ENCODE results near the gene CHRM1. TPM values are rescaled to one million over a fixed set of nuclear protein-coding genes. Genes with fewer than 3 reads are reported as not detected.
A peak's percentile ranks its signal among the peaks of the same experiment; 100 is the strongest.

The CHRM1 gene
- total RNA-seq, 2 experiments from 2014 or later = not detected

DNA sequence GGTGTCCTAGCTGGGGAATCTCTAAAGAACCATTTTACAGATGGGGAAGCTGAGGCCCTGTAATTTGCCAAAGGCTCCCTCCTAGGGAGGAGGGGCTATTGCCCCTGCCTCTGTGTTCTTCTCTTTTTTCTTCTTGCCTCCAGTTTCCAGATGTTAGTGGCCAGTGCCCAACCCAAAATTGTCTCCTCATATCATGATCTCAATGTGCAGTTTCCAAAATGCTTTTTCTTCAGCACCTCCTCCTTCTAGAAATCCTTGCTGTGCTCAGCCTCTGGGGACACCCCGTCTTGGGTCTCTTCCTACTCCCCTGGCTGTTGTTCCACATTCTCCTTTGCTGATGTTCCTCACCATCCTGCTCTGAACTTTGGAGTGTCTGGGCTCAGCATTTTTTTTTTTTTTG is 9.5 kb upstream of the CHRM1 start:
- Histone ChIP-seq H3K36me3 (ENCODE audit: insufficient read depth, low read length) (no peaks in the 10 kb centered on the region), H3K9me3 (ENCODE audit: control insufficient read depth in 1 of 2, insufficient read depth in 1 of 2, low read length in 2 of 2) (peaks cover 0 to 18% of the 10 kb centered on the region in 2 experiments), H3K27me3 (ENCODE audit: control insufficient read depth in 1 of 2, insufficient read depth in 2 of 2, low read length in 2 of 2) (peaks cover 44 to 58% of the 10 kb centered on the region in 2 experiments), H3K27ac (ENCODE audit: low read depth in 1 of 2, low read length in 2 of 2) (no peak overlapping the region), H3K4me1 (ENCODE audit: insufficient read depth, low read length) (peaks cover 18% of the 10 kb centered on the region), H3K4me3 (ENCODE audit: low read length) (no peak overlapping the region)
- TF ChIP-seq, protein P1, sequence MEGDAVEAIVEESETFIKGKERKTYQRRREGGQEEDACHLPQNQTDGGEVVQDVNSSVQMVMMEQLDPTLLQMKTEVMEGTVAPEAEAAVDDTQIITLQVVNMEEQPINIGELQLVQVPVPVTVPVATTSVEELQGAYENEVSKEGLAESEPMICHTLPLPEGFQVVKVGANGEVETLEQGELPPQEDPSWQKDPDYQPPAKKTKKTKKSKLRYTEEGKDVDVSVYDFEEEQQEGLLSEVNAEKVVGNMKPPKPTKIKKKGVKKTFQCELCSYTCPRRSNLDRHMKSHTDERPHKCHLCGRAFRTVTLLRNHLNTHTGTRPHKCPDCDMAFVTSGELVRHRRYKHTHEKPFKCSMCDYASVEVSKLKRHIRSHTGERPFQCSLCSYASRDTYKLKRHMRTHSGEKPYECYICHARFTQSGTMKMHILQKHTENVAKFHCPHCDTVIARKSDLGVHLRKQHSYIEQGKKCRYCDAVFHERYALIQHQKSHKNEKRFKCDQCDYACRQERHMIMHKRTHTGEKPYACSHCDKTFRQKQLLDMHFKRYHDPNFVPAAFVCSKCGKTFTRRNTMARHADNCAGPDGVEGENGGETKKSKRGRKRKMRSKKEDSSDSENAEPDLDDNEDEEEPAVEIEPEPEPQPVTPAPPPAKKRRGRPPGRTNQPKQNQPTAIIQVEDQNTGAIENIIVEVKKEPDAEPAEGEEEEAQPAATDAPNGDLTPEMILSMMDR (IDR thresholded peaks at IDR 0.05) = no peak
- ATAC-seq (ENCODE audit: poor library complexity) (no peak), DNase-seq (no peak)
- Mint-ChIP-seq H3K4me1 (ENCODE audit: low read depth) (peaks cover 14% of the 10 kb centered on the region), H3K36me3 (ENCODE audit: low read depth) (no peaks in the 10 kb centered on the region), H3K4me3 (no peak overlapping the region), H3K9me3 (no peaks in the 10 kb centered on the region), H3K27me3 (peaks cover 62% of the 10 kb centered on the region), H3K27ac (no peak overlapping the region)
- ChIA-PET CTCF (no interaction called here), POLR2A (no interaction called here)
- intact Hi-C loops (cut with DNase I, micrococcal nuclease) = no loop called here

DNA sequence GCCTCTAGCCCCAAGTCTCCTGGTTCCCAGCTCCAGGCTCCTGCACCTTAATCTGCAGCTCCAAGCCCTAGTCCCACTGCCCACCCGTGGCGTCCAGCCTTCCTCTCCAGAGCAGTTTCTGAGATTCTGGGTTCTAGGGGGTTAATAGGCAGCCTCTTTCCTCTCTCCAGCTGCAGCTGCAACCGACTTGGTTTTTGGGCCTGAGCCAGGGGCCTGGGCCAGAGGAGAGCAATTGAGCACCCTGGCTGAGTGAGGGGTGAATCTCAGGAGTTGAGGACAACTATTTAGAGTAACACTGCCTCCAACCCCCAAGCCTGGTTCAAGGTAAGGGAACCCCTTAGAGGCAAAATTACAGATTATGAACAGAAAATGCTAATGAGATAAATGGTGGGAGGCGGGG is 9.0 kb upstream of the CHRM1 start:
- POLR2A ChIA-PET = no interaction called here
- intact Hi-C loops (cut with DNase I, micrococcal nuclease) = no loop called here
- Histone ChIP-seq H3K4me1 (ENCODE audit: insufficient read depth, low read length) (peaks cover 23% of the 10 kb centered on the region), H3K4me3 (ENCODE audit: low read length) (no peak overlapping the region), H3K27me3 (ENCODE audit: control insufficient read depth in 1 of 2, insufficient read depth in 2 of 2, low read length in 2 of 2) (peaks cover 49 to 63% of the 10 kb centered on the region in 2 experiments), H3K36me3 (ENCODE audit: insufficient read depth, low read length) (no peaks in the 10 kb centered on the region), H3K9me3 (ENCODE audit: control insufficient read depth in 1 of 2, insufficient read depth in 1 of 2, low read length in 2 of 2) (peaks cover 0 to 22% of the 10 kb centered on the region in 2 experiments), H3K27ac (ENCODE audit: low read depth in 1 of 2, low read length in 2 of 2) (no peak overlapping the region)
- DNase-seq (no peak), ATAC-seq (ENCODE audit: poor library complexity) (no peak)
- H3K36me3 Mint-ChIP-seq (ENCODE audit: low read depth) = no peaks in the 10 kb centered on the region
- TF ChIP-seq, protein P1 (IDR thresholded peaks at IDR 0.05) = no peak
- CTCF ChIA-PET = interaction anchor here (0.9 kb wide), 1 partner anchor 8 kb away, joined by 3 read pairs; no protein-coding TSS in a partner anchor
- peaks cover 19% of the 10 kb centered on the region for H3K4me1 Mint-ChIP-seq (ENCODE audit: low read depth)
- H3K9me3 Mint-ChIP-seq = no peaks in the 10 kb centered on the region
- peaks cover 68% of the 10 kb centered on the region for H3K27me3 Mint-ChIP-seq
- H3K27ac Mint-ChIP-seq = no peak overlapping the region
- H3K4me3 Mint-ChIP-seq = no peak overlapping the region

DNA sequence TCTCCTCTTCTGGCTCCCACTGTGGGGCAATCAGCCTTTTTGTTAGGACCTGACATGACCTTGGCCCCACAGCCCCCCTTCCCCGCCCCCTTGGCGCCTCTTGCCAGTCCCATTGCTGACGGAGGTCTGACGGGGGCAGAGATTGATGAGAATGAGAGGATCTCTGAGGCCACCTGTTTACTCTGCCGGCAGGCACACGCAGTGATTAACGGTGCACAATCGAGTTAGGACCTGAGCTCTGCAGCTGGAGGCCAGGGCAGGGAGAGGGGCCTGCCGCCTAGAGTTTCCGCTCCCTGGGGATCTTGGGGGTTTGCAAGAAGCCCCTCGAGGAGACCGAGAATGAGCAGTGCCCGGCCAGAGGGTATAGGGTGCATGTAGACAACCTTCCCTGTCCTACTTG is 6.8 kb upstream of the CHRM1 start:
- H3K27me3 ChIP-seq (ENCODE audit: control insufficient read depth in 1 of 2, insufficient read depth in 2 of 2, low read length in 2 of 2) = peaks cover 63 to 74% of the 10 kb centered on the region in 2 experiments
- DNase-seq = peak in 1 of 14 experiments; percentile 15
- H3K27ac Mint-ChIP-seq = no peak overlapping the region
- ChIA-PET CTCF (interaction anchor here (1.5 kb wide), 1 partner anchor 108 kb away, joined by 4 read pairs; no protein-coding TSS in a partner anchor), POLR2A (no interaction called here)
- peaks cover 38% of the 10 kb centered on the region for H3K4me1 ChIP-seq (ENCODE audit: insufficient read depth, low read length)
- H3K9me3 ChIP-seq (ENCODE audit: control insufficient read depth in 1 of 2, insufficient read depth in 1 of 2, low read length in 2 of 2) = peaks cover 0 to 34% of the 10 kb centered on the region in 2 experiments
- H3K36me3 ChIP-seq (ENCODE audit: insufficient read depth, low read length) = no peaks in the 10 kb centered on the region
- H3K27ac ChIP-seq (ENCODE audit: low read depth in 1 of 2, low read length in 2 of 2) = no peak overlapping the region
- no peak overlapping the region for H3K4me3 Mint-ChIP-seq
- H3K36me3 Mint-ChIP-seq (ENCODE audit: low read depth) = no peaks in the 10 kb centered on the region
- TF ChIP-seq, protein P1 (IDR thresholded peaks at IDR 0.05) = no peak
- intact Hi-C loops (cut with DNase I, micrococcal nuclease) = no loop called here
- no peak for ATAC-seq (ENCODE audit: poor library complexity)
- H3K4me3 ChIP-seq (ENCODE audit: low read length) = no peak overlapping the region
- peaks cover 88% of the 10 kb centered on the region for H3K27me3 Mint-ChIP-seq
- H3K4me1 Mint-ChIP-seq (ENCODE audit: low read depth) = peaks cover 29% of the 10 kb centered on the region
- H3K9me3 Mint-ChIP-seq = no peaks in the 10 kb centered on the region

Data from CD4-positive, alpha-beta T cell (primary cell).